ENCODE data around the gene KIAA1143.

KIAA1143 gene

GRCh38 chr3:44721231-44722102, 40.0 kb downstream of the KIAA1143 start:
- peaks cover 41% of the 10 kb centered on the region for H3K36me3 Mint-ChIP-seq
- DNase-seq (ENCODE audit: low spot score in 2 of 2) (no peak), ATAC-seq (no peak)
- no peaks in the 10 kb centered on the region for H3K4me1 Mint-ChIP-seq
- no peak overlapping the region for H3K4me3 Mint-ChIP-seq
- H3K27ac Mint-ChIP-seq: no peak overlapping the region
- H3K9me3 Mint-ChIP-seq: peaks cover 36% of the 10 kb centered on the region

- DNase-seq (ENCODE audit: low spot score in 2 of 2): peak; percentile 31 to 59
- Mint-ChIP-seq H3K4me1 (peaks cover 15% of the 10 kb centered on the region), H3K36me3 (peaks cover 11% of the 10 kb centered on the region), H3K9me3 (peaks cover 16% of the 10 kb centered on the region), H3K4me3 (peak within 1 kb of the TSS; percentile 93), H3K27ac (peak within 1 kb of the TSS; percentile 88)
- ATAC-seq: peak; percentile 91
Observed at GRCh38 chr3:44712455-44713075, 48.9 kb downstream of the KIAA1143 start, which contains the start of gene ZNF502. TSS of gene ZNF502 (plus strand) at chr3:44712660. CDS start at chr3:44720262, 7,602 bp downstream.
